AG10803 (cell line): ENCODE results near the gene PLA2G10.

ENCODE experiments used
- DNase-seq: peaks from one replicate; pipeline ENCODE4 v3.0.0; 2010; ENCODE audit warnings: low read depth
- H3K4me3 ChIP-seq: 2 replicates; pipeline ENCODE4 v1.5.1; 2011; ENCODE audit warnings: mild to moderate bottlenecking, low read length, control low read depth
- CTCF ChIP-seq: conservative IDR thresholded peaks from 2 replicates; pipeline ENCODE4 v1.5.1; 2011; ENCODE audit warnings: mild to moderate bottlenecking, low read length, control low read depth, inconsistent platforms

Gene PLA2G10

GRCh38 chr16:14667347-14668266 lies 26.5 kb downstream of the PLA2G10 start:
- no peak for DNase-seq
- no peak overlapping the region for H3K4me3 ChIP-seq
- no peak for TF ChIP-seq CTCF

GRCh38 chr16:14658063-14658462 lies 36.0 kb downstream of the PLA2G10 start:
- no peak for DNase-seq

GRCh38 chr16:14652726-14653125 lies 41.4 kb downstream of the PLA2G10 start:
- no peak overlapping the region for H3K4me3 ChIP-seq
- no peak for DNase-seq
- TF ChIP-seq CTCF = no peak

More at GRCh38 chr16:14658063-14658462, 36.0 kb downstream of the PLA2G10 start:
- no peak for TF ChIP-seq CTCF
- no peak overlapping the region for H3K4me3 ChIP-seq

- DNase-seq = no peak
- H3K4me3 ChIP-seq = no peak overlapping the region
- TF ChIP-seq CTCF = no peak
Observed at GRCh38 chr16:14650629-14651028, 43.5 kb downstream of the PLA2G10 start.

- no peak for DNase-seq
- no peak for TF ChIP-seq CTCF
- H3K4me3 ChIP-seq = no peak overlapping the region
Observed at GRCh38 chr16:14649816-14650215, 44.3 kb downstream of the PLA2G10 start.

GRCh38 chr16:14641926-14642325 lies 52.2 kb downstream of the PLA2G10 start:
- no peak for DNase-seq
- no peak overlapping the region for H3K4me3 ChIP-seq
- no peak for TF ChIP-seq CTCF

- no peak overlapping the region for H3K4me3 ChIP-seq
- DNase-seq = no peak
- TF ChIP-seq CTCF = no peak
Observed at GRCh38 chr16:14641206-14641605, 52.9 kb downstream of the PLA2G10 start.
